Dedifferentiated amniotic fluid mesenchymal stem cell (primary cell): ENCODE measurements around the gene AKAP10.
"Not testable (repeated sequence)": the region's sequence is repeated elsewhere in the genome, so short reads cannot be mapped to it uniquely, and the experiment has no call there.

Experiments used
- DNase-seq: peaks from one replicate; pipeline ENCODE4 v3.0.0-alpha.2; 2016; ENCODE audit errors: extremely low spot score

Gene AKAP10

DNA sequence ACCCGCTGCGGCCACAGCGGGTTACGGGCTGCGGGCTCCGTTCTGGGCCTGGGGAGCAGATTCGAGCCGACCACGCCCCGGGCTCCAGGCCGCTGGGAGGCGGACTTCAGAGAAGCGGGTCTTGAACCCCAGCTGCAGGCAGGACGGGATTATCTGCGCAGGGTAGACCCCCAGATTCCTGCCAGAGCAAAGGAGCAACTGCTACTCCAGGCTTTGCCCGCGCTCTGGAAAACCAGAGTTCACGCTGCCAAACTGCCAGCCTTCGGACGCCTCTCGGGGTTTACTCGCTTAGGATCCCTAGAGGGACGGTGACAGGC lies 109.6 kb downstream of the AKAP10 start:
- no peak for DNase-seq

DNA sequence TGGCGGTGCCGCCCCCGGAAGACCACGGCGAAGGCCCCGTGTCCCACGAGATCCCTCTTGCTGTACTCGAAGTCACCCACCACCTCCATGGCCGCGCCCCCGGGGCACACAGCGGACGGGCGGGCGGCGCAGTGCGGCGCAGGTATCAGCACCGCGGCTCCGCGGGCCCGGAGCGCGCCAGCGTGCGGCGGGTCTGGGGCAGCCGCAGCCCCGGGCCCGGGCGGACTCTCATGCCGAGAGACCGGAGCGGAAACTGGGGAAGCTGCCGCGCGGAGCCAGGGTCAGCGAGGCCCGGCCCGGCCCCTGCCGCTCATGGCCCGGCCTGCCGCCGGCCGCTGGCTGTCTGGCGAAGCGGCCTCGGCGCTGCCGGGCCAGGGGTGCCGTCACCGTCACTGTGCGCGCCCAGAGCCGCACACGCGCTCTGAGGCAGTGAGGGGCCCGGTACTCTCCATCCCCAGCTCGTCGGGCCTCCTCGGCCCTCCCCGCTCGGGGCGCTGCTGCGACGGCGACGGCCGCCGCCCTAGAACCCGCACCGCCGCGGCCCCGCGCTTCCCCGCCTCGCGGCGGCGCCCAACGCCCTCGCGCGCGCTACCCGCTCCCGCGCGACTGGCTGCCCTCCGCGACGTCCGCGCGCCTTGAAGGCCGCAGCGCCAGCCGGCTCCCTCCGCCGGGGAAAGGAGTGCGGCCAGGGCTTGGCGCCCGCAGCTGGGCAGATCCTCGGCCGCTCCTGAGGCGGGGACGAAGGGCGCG lies 110.1 kb downstream of the AKAP10 start, which contains the start of gene ULK2:
TSS of gene ULK2 (minus strand) at position 608 of the 750 bp plus-strand sequence. CDS start at position 89, 519 bp downstream.
- peak; percentile 39 for DNase-seq

DNA sequence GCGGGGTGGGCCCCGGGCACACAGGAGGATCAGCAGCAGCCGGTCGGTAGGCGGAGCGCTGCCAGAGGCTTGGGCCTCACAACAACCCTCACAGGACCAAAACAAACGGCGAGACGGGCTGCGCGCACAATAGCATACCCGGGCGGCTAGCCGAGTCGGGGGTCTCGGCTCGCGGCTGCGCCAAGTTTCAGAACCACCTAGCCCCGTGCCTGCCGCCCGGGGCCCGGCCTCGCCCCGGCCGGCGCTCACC lies 110.6 kb downstream of the AKAP10 start:
- DNase-seq = peak; percentile 43

GRCh38 chr17:19865021-19865420 lies 112.6 kb downstream of the AKAP10 start:
- no peak for DNase-seq

- not testable (repeated sequence) for DNase-seq
Measured at GRCh38 chr17:19860647-19861177, 116.9 kb downstream of the AKAP10 start.

- DNase-seq = no peak
Measured at GRCh38 chr17:19857640-19858039, 120.0 kb downstream of the AKAP10 start.
